Measurements from ENCODE around the gene AP2S1.
"Not testable (repeated sequence)": the region's sequence is repeated elsewhere in the genome, so short reads cannot be mapped to it uniquely, and the experiment has no call there.

DNA sequence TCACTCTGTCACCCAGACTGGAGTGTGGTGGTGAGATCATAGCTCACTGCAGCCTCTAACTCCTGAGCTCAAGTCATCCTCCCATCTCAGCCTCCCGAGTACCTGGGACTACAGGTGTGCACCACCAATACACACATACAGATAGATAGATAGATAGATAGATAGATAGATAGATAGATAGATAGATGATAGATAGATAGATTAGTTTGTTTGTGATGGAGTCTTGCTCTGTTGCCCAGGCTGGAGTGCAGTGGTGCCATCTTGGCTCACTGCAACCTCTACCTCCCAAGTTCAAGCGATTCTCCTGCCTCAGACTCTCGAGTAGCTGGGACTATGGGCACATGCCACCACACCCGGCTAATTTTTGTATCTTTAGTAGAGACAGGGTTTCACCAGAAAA, 46.2 kb downstream of the AP2S1 start:
- TF ChIP-seq, protein P1, sequence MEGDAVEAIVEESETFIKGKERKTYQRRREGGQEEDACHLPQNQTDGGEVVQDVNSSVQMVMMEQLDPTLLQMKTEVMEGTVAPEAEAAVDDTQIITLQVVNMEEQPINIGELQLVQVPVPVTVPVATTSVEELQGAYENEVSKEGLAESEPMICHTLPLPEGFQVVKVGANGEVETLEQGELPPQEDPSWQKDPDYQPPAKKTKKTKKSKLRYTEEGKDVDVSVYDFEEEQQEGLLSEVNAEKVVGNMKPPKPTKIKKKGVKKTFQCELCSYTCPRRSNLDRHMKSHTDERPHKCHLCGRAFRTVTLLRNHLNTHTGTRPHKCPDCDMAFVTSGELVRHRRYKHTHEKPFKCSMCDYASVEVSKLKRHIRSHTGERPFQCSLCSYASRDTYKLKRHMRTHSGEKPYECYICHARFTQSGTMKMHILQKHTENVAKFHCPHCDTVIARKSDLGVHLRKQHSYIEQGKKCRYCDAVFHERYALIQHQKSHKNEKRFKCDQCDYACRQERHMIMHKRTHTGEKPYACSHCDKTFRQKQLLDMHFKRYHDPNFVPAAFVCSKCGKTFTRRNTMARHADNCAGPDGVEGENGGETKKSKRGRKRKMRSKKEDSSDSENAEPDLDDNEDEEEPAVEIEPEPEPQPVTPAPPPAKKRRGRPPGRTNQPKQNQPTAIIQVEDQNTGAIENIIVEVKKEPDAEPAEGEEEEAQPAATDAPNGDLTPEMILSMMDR (conservative IDR thresholded peaks at IDR 0.05; ENCODE audit: low read depth, low read length), result not testable (repeated sequence)
- TF ChIP-seq POLR2A (IDR thresholded peaks at IDR 0.05; ENCODE audit: low read depth, low read length); MAFK (IDR thresholded peaks at IDR 0.05; ENCODE audit: low read depth, low read length); RAD21 (IDR thresholded peaks at IDR 0.05; ENCODE audit: low read length): not testable (repeated sequence)

All from IMR-90 (cell line).